Neuronal stem cell (in vitro differentiated cells): Measurements from ENCODE around the gene ZMYM4. TPM values are rescaled to one million over a fixed set of nuclear protein-coding genes. Genes with fewer than 3 reads are reported as not detected.

Experiments
- small RNA-seq: library from polyadenylated mRNA; stranded (forward); fragments of <200 nt; extraction: miRNeasy Mini kit (QIAGEN cat#:217004); gene quantifications from one replicate; pipeline ENCODE3, GENCODE V24; 2013; ENCODE audit not compliant: insufficient read depth

Gene ZMYM4

Small RNAs within 50 kb of the gene (small RNA-seq; reads per million reads assigned to genes)
- not detected for gene RF00091
